HL-60/S4 (cell line): Measurements from ENCODE around the gene HCLS1.

ENCODE experiments used
- in situ Hi-C: fragments of 300-500 bp; cut with MboI; formaldehyde crosslinking; loops from 2 replicates; pipeline ENCODE4 v1.14.3; 2022; ENCODE audit warnings: low sequenced_read_pairs

Gene HCLS1

GRCh38 chr3:121658716-121659435 lies 1.8 kb downstream of the HCLS1 start:
- in situ Hi-C loops = no loop called here

GRCh38 chr3:121654493-121655385 lies 6.0 kb downstream of the HCLS1 start:
- in situ Hi-C loops = no loop called here

DNA sequence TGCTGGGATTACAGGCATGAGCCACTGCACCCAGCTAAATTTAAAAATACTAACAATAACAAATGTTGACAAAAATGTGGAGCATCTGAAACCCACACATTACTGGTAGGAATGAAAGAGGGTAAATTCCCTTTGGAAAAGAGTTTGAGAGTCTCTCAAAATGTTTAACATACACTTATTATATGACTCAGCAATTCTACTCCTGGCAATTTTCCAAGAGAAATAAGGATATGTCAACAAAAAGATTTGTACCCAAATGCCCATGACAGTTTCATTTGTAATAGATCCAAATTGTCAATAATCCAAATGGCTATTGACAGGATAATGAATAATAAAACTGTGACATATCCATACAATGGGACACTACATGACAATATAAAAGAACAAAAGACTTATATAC lies 9.0 kb downstream of the HCLS1 start:
- in situ Hi-C loops = no loop called here

DNA sequence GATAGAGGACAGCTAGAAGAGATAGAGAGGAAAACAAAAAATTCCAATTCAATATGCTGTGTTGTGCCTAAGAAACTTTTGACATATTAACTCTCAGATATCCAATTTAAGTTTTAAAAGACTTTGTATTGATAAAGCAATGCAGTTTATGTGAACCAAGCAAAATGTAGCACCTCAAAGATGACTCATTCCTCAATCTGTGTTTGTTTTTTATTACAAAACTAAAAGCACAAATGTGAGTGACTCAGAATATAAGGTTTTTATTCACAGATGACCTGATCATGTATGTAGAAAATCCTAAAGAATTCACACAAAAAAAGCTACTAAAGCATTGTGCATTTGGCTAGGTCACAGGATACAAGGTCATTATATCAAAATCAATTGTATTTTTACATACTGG lies 11.1 kb downstream of the HCLS1 start:
- in situ Hi-C loops = no loop called here

DNA sequence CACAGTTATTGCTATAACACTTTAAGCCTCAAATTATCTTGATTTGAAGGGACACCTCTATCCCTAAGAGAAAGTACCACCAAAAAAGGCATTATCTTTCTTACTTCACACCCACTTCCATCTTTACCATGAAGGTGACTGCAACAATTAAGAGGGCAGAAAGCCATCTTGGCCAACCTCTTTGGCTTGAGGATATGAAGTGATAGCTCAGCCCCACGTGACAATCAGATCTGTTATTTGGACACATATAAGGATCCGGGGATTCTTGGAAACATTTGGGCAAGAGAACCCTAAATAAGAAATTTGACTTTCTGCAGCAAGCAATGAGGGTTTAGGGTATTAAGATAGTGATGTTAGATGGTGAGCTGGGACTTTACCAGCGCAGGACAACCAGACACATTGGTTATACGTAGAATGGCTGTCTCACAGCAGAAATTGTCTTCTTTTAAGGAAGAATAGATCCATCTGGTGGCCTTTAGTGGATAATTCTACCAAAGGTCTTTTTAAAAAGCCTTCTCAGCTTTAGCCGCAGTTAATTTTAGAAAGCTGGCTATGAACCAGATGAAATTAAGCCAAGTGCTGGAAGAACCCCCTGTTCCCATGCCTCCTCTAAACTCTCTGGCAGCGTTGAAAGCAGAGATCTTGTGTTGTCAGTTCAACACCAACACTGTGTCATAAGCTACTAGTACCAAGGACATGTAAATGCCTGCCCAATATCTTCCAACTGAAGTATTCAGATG lies 12.3 kb downstream of the HCLS1 start:
- in situ Hi-C loops = no loop called here

DNA sequence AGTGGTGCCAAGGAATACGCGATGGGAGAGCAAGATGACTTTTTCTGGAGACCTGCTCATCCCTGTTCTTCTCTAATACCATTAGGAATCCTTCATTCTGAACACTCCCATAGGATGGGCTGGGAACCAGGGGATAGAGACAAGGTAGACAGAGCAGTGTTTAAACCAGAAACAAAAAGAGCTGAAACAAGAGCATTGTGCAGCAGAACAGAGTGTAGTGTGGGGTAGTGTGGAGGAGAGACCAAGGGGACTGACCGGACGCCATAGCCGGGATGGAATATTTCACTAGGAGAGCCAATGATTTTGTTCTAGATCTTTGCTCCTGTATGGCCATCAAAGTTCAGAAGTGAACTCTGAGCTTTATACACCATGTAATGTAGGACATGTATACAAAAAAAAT lies 15.6 kb downstream of the HCLS1 start:
- in situ Hi-C loops = no loop called here

DNA sequence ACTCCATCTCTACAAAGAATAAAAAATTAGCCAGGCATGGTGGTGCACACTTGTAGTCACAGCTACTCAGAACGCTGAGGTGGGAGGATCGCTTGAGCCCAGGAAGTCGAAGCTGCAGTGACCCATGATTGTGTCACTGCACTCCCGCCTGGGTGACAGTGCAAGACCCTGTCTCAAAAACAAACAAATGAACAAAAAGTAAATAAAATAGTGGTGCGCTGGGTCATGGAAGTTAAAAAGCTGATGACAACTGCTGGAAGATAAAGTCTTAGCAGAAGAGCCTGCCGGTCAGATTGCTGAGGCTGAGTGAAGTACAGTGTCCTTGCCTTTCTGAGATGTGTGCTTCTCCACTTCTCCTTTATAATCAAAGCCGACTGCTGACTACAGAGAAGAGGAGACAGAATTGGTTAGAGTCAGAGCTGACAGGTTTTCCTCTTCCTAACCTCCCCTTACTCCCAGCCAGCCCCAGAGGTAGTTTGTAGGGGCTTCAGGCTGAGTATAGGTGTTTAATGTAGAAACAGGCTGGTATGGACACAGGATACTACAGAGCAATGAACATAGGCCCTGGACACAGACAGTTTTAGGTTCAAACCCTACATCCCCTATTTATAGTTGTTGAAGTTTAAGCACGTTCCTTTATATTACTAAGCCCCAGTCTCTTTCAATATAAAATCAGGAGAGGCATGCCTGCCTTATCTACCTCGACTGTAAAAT lies 17.9 kb downstream of the HCLS1 start:
- in situ Hi-C loops = no loop called here

DNA sequence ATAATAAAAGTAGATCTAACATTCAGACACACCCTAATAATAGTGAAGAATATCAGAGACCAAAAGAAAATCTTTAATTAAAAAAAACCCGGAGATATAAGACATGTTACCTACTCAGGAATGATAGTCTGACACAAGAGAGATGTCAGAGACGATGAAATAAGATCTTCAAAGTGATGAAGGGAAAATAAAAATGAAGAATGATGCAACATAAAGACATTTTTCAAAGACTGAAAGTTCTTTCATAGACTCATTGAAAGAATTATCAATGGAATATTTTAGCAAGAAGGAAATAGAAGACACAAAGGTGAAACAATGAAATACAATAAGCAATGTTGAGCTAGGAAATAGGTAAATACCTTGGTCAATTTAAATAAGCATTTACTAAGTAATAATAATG lies 19.6 kb downstream of the HCLS1 start:
- in situ Hi-C loops = no loop called here

GRCh38 chr3:121637922-121638321 lies 22.8 kb downstream of the HCLS1 start:
- in situ Hi-C loops = no loop called here

DNA sequence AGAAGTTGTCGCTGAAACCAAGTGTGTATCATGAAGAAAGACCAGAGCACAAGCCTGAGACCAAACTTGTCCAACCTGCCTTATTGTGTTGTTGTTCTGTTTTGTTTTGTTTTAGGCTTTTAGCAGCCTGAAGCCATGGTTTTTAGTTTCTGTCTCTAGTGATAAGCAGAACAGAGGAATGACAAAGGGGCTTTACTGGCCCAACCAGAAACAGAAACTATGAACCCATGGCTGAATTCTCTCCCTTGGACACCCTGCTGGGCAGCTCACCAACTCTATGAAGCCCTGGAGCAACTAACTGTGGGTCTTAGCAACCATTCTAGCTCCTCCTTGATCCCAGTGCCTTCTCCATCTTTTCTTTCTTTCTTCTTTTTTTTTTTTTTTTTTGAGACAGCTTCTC lies 30.3 kb downstream of the HCLS1 start:
- in situ Hi-C loops = no loop called here

- in situ Hi-C loops = no loop called here
Measured at GRCh38 chr3:121629601-121630000, 31.1 kb downstream of the HCLS1 start.

DNA sequence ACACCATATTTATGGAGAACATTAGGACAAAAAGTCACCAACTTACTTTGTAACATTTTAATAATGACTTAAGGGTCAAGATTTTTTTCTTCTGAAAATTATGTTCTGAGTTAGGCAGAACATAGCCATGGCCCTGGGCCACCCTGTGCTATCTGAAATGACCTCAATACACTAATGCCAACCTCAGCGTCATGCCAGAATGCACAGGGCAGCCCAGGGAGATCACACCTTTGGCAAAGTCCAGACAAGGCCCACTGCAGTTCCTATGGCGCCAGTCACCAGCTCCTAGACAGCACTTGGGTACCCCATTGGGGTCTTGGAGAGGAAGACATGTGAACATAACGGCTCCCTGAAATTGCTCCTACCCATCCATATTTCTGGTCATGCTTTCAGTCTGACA lies 33.1 kb downstream of the HCLS1 start:
- in situ Hi-C loops = no loop called here

DNA sequence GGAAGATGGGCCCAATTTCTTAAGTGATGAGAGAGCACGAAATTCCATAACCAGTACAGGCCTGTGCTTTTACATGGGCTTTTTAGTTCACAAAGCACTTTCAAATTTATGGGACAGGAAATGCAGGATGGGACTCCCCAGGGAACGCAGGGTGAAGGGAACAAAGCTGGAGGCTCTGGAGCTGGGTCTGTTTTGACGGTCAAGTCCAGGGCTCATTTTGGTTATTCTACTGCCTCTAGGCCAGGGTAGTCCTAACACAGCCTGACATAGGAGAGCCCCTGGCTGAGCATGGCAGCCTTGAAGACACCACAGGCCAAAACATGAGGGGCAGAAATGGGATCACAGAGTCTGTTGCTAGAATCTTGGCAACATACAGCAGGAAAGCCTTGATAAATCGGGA lies 33.5 kb downstream of the HCLS1 start:
- in situ Hi-C loops = no loop called here

DNA sequence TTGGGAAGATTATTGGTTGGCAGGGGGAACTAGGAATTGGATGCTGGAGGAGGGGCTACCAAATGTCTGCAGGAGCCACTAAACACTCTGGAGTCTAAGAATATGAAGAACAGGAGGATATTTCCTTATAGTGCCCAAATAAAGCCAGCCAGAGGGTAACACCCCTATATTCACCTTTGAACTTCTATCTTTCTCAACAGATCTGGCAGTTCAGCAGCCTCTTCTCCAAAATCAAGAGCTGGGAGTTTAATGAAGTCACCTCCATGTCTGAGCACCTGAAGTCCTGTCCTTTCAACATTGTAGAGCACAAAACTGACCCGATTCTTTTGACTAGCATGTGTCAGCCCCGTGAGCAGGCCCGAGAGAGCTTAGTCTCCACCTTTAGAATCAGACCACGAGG lies 34.2 kb downstream of the HCLS1 start:
- in situ Hi-C loops = no loop called here

DNA sequence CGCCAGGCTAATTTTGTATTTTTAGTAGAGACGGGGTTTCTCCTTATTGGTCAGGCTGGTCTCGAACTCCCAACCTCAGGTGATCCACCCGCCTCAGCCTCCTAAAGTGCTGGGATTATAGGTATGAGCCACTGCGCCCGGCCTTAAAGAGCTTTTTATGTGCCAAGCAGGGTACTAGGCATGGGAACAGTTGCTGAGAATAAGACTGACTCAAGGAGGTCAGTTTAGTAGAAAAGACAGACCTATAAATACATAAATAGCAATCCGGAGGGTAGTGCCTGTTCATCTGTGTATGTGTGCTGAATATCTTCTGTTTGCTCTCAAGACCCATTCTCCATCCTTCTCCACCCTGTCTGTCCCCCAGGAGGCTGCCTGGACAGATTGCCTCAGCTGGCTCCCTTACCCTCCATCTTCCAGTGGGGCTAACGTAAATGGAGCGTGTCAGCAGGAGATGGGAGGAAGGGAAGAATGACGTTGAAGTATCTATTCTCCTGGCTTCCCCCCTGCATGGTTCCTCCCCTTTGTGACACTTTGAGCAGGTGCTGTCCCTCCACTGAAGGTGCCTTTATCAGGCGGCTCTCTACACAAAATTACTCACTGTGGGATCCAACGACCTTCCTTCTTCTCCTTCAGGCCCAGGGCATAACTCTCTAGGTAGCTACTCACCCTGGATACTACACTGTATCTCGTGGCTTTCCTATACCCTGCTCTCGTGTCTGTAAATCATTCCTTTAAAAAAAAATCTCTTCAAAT lies 36.4 kb downstream of the HCLS1 start:
- in situ Hi-C loops = no loop called here

GRCh38 chr3:121621491-121621890 lies 39.2 kb downstream of the HCLS1 start:
- in situ Hi-C loops = no loop called here

- in situ Hi-C loops = no loop called here
Measured at GRCh38 chr3:121619691-121620090, 41.0 kb downstream of the HCLS1 start.

- in situ Hi-C loops = no loop called here
Measured at GRCh38 chr3:121606106-121606505, 54.6 kb downstream of the HCLS1 start.

DNA sequence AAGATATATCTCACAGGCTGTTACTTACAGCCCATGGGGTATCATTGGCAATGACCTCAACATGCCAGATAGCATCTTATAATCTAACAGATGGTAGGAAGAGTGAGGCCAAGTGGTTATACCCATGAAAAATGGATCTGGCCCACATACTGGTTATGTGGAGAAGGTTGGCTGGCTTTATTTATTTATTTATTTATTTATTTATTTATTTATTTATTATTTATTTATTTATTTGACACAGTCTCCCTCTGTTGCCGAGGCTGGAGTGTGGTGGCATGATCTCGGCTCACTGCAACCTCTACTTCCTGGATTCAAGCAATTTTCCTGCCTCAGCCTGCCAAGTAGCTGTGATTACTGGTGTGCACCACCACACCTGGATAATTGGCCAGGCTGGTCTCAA lies 55.9 kb downstream of the HCLS1 start:
- in situ Hi-C loops = no loop called here

DNA sequence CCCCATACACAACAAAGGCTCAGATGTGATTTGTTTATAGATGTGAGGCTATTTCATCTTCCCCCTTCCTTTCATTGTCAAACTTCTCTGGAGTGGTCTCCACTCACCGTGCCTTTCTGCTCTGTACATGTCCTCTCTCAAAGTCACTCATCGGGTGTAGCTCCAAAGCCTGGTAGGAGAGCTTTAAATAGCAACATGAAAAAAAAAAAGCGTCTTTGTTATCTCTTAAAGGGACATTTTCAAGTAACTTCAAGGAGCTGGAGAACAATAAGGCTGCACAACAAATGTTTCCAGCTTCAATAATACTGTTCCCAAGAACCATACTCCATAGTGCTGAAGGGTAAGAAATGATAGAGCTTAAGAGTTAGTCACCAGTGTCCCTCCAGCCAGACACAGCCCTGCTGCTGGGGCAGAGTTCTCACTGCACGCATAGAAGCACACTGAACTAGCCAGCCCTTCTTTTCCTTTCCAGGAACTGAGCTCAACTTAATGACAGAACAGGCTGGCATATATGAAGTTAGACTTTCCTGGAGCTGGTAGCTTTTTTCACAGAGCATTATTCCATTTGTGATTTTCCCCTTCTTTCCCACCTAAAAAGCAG lies 59.4 kb downstream of the HCLS1 start:
- in situ Hi-C loops = no loop called here
